Measurements from ENCODE around the gene TCF7L1.

Gene TCF7L1

GRCh38 chr2:85266146-85267041 is 133.2 kb downstream of the TCF7L1 start:
- no peaks in the 10 kb centered on the region for H3F3A ChIP-seq (ENCODE audit: control insufficient read depth, insufficient read depth)
- no peak overlapping the region for H3K4me2 ChIP-seq (ENCODE audit: low read length)
- no peaks in the 10 kb centered on the region for H3K79me2 ChIP-seq (ENCODE audit: control insufficient read depth, low read length)
- H3K27ac ChIP-seq (ENCODE audit: low read depth, low read length), result no peak overlapping the region
- TF ChIP-seq CTCF (IDR thresholded peaks at IDR 0.05; ENCODE audit: low read depth, low read length, poor library complexity, severe bottlenecking) (peak; percentile 99), EZH2phosphoT487 (IDR thresholded peaks at IDR 0.05; ENCODE audit: borderline replicate concordance, low read length) (no peak)
- no peaks in the 10 kb centered on the region for H4K20me1 ChIP-seq (ENCODE audit: control insufficient read depth, insufficient read depth, low read depth, low read length)
- peaks cover 6% of the 10 kb centered on the region for H3K27me3 ChIP-seq (ENCODE audit: control insufficient read depth, low read length)
- H3K4me3 ChIP-seq (ENCODE audit: low read length), result no peak overlapping the region
- H3K9me2 ChIP-seq (replicated peaks; ENCODE audit: control insufficient read depth, low read length), result no peaks in the 10 kb centered on the region
- H3K4me1 ChIP-seq (ENCODE audit: control insufficient read depth, low read length), result no peaks in the 10 kb centered on the region
- H3K36me3 ChIP-seq (ENCODE audit: control insufficient read depth, low read length), result no peaks in the 10 kb centered on the region
- no peaks in the 10 kb centered on the region for H3K9me3 ChIP-seq (ENCODE audit: control insufficient read depth, insufficient read depth, low read length)

- Histone ChIP-seq H3K27me3 (ENCODE audit: control insufficient read depth, low read length) (peaks cover 34% of the 10 kb centered on the region), H4K20me1 (ENCODE audit: control insufficient read depth, insufficient read depth, low read depth, low read length) (no peaks in the 10 kb centered on the region), H3K4me3 (ENCODE audit: low read length) (no peak overlapping the region), H3K9me2 (replicated peaks; ENCODE audit: control insufficient read depth, low read length) (no peaks in the 10 kb centered on the region), H3K9me3 (ENCODE audit: control insufficient read depth, insufficient read depth, low read length) (no peaks in the 10 kb centered on the region), H3K79me2 (ENCODE audit: control insufficient read depth, low read length) (no peaks in the 10 kb centered on the region), H3K4me2 (ENCODE audit: low read length) (no peak overlapping the region), H3K4me1 (ENCODE audit: control insufficient read depth, low read length) (no peaks in the 10 kb centered on the region), H3K36me3 (ENCODE audit: control insufficient read depth, low read length) (no peaks in the 10 kb centered on the region), H3K27ac (ENCODE audit: low read depth, low read length) (no peak overlapping the region), H3F3A (ENCODE audit: control insufficient read depth, insufficient read depth) (no peaks in the 10 kb centered on the region)
- TF ChIP-seq CTCF (IDR thresholded peaks at IDR 0.05; ENCODE audit: low read depth, low read length, poor library complexity, severe bottlenecking) (no peak), EZH2phosphoT487 (IDR thresholded peaks at IDR 0.05; ENCODE audit: borderline replicate concordance, low read length) (no peak)
Measured at GRCh38 chr2:85269959-85270358, 136.8 kb downstream of the TCF7L1 start.

GRCh38 chr2:85272357-85272756 is 139.2 kb downstream of the TCF7L1 start:
- Histone ChIP-seq H3K9me2 (replicated peaks; ENCODE audit: control insufficient read depth, low read length) (no peaks in the 10 kb centered on the region), H3K36me3 (ENCODE audit: control insufficient read depth, low read length) (no peaks in the 10 kb centered on the region), H3F3A (ENCODE audit: control insufficient read depth, insufficient read depth) (no peaks in the 10 kb centered on the region), H3K9me3 (ENCODE audit: control insufficient read depth, insufficient read depth, low read length) (no peaks in the 10 kb centered on the region), H4K20me1 (ENCODE audit: control insufficient read depth, insufficient read depth, low read depth, low read length) (no peaks in the 10 kb centered on the region), H3K79me2 (ENCODE audit: control insufficient read depth, low read length) (no peaks in the 10 kb centered on the region), H3K4me1 (ENCODE audit: control insufficient read depth, low read length) (no peaks in the 10 kb centered on the region), H3K4me3 (ENCODE audit: low read length) (no peak overlapping the region), H3K27me3 (ENCODE audit: control insufficient read depth, low read length) (peaks cover 28% of the 10 kb centered on the region), H3K27ac (ENCODE audit: low read depth, low read length) (no peak overlapping the region), H3K4me2 (ENCODE audit: low read length) (no peak overlapping the region)
- no peak for TF ChIP-seq EZH2phosphoT487 (IDR thresholded peaks at IDR 0.05; ENCODE audit: borderline replicate concordance, low read length)
- no peak for TF ChIP-seq CTCF (IDR thresholded peaks at IDR 0.05; ENCODE audit: low read depth, low read length, poor library complexity, severe bottlenecking)
